Transverse colon (tissue), 3 donors: ENCODE measurements around the gene ROGDI.

Source experiments
- POLR2A ChIP-seq: fragments of 450-650 bp; IDR thresholded peaks from one replicate; pipeline ENCODE4 v1.6.1; 2016; ENCODE audit warnings: antibody characterized with exemption, mild to moderate bottlenecking, moderate library complexity
- TF ChIP-seq, protein P1 (sequence below), 5 experiments: fragments of 200-600 bp in 3 of 5; fragments of 450-650 bp in 2 of 5; sonication (generic) in 3 of 5; IDR thresholded peaks; 1 replicate in 2 of 5; 2 replicates in 3 of 5; pipeline ENCODE4 v1.5.1; 2016 to 2017; ENCODE audit warnings: antibody characterized with exemption in 5 of 5, inconsistent platforms in 3 of 5, mild to moderate bottlenecking in 2 of 5, moderate library complexity in 1 of 5

DNA sequence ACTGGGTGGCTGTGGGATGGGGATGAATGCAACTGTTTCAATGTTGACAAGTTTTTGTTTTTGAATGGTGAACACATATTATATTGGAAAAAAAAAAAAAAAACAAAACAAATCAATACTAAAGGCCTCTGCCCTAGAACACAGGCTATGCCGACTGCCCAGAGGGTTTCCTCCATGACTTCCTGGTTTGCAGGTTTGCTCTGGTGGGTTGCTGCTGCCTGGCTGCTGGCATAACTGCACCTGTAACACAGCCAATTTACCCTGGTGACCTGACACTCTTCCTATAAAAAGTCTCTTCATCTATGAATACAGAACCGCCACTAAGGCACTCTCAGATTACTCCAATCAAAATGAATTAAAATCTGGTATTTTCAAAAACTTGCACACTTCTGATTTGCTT, 34.3 kb upstream of the ROGDI start:
- TF ChIP-seq, protein P1, sequence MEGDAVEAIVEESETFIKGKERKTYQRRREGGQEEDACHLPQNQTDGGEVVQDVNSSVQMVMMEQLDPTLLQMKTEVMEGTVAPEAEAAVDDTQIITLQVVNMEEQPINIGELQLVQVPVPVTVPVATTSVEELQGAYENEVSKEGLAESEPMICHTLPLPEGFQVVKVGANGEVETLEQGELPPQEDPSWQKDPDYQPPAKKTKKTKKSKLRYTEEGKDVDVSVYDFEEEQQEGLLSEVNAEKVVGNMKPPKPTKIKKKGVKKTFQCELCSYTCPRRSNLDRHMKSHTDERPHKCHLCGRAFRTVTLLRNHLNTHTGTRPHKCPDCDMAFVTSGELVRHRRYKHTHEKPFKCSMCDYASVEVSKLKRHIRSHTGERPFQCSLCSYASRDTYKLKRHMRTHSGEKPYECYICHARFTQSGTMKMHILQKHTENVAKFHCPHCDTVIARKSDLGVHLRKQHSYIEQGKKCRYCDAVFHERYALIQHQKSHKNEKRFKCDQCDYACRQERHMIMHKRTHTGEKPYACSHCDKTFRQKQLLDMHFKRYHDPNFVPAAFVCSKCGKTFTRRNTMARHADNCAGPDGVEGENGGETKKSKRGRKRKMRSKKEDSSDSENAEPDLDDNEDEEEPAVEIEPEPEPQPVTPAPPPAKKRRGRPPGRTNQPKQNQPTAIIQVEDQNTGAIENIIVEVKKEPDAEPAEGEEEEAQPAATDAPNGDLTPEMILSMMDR (IDR thresholded peaks at IDR 0.05), result no peak
- TF ChIP-seq POLR2A, result no peak
